Choroid plexus epithelial cell (primary cell): ENCODE measurements around the gene AREL1.

Experiments
- DNase-seq: peaks from one replicate; pipeline ENCODE4 v3.0.0-alpha.2; 2010; ENCODE audit warnings: low read depth
- H3K4me3 ChIP-seq: 2 replicates; pipeline ENCODE4 v1.5.1; 2011; ENCODE audit warnings: low read depth, mild to moderate bottlenecking, control low read depth, low read length, moderate library complexity
- CTCF ChIP-seq: conservative IDR thresholded peaks from 2 replicates; pipeline ENCODE4 v1.5.1; 2011; ENCODE audit warnings: low read depth, mild to moderate bottlenecking, control low read depth, inconsistent platforms, low read length, moderate library complexity

AREL1 gene

DNA sequence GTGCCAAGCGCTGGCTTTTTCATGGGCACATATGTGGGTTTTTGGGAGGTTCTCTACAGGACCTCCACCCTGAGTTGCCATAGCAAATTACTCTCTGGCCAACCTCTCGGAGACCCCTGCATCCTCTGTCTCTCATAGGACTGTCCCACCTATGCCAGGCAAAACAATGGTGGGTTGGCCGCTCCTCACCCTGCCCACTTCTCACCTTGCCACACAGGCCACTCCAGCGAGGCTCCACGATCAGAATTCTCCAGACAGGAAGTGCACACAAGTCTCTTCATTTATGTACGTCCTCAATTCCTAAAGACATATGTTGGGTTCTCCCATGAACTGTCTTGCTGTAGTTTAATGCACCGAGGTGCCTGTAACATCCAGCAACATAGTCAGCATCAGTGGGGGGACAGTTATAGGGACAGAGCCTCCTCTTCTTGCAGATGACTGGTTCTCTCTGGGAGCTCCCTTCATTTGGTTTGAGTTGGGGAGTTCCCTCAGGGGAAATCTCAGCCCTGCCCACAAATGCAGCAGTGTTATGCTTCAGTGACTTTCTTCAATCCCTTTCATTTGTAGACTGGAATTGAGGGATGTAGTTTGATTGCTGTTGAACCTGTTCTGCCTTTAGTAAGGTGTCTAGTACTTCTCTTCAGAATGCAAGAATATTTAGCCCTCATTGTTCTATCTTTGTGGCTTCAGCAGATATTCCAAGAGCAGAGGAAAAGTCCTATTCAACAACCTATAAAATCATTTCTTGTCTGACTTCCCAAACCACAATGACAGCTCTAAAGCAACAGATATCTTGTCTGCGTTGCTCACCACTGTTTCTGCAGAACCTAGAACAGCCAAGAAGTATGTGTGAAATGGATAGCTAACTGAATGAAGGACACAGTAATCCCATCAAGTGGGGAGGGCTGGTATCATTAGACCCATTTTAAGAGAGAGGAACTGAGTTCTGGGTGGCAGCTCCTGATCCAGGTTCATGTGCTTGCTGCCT lies 98.1 kb downstream of the AREL1 start:
- no peak overlapping the region for H3K4me3 ChIP-seq
- no peak for TF ChIP-seq CTCF
- DNase-seq: no peak

DNA sequence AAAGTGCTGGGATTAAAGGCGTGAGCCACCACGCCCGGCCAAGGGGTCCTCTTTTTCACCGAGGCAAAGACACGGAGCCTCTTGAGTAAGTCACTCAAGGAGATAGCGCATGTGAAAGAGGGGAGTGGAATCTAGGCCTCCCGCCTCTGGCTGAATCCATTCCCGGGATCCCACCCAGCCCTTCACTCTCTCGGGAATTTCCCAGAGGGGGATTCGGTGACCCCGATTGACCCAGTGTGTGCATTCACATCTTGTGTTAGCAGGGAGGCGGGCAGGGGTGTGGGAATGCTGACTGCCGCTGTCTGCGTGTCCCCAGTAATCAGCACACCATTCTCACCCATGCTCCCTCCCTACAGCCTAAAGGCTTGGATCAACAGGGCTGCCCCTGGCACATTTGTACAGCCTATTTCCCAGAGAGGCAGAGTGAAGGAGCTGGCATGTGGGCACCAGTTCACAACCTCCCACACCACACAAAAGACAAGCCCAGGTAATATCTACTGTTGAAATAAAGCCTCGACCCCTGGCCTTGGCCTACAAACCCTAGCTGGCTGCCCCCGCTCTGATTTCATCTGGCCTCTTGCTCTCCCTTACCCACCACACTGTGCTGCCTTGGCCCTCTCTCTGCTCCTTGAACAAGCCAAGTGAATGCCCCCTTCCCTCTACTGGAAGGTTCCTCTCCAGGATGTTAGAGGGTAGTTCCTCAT lies 99.5 kb downstream of the AREL1 start:
- no peak for TF ChIP-seq CTCF
- no peak for DNase-seq
- H3K4me3 ChIP-seq: no peak overlapping the region

DNA sequence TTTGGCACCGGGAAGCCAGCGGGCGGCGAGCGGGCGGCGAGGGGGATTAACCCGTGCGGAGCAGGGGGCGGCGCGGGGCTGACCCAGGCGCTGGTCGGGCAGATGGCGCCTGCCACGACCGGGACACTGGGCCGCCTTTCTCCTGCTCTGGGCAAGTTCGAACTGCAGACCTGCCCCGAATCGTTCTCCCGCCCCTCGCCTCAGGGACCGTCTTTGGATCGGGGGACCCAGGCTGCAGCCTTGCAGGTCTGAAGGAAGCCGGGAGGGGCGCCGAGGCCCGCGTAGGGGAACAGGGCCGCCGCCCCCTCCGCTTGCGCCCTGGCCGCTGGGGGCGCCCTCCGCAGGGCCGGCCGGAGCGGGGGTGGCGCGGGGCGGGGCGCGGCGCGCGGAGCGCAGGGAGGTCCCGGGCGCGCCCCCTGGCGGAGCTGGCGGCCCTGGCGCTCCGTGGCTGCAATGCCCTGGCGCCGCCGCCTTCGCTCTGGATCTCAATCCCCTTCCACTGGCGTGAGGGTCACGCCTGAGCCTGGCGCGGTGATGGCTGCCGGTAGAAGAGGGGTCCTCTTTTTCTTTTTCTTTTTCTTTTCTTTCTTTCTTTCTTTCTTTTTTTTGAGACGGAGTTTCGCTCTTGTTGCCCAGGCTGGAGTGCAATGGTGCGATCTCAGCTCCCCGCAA lies 100.4 kb downstream of the AREL1 start:
- peak; percentile 56 for TF ChIP-seq CTCF
- peak; percentile 78 for DNase-seq

DNA sequence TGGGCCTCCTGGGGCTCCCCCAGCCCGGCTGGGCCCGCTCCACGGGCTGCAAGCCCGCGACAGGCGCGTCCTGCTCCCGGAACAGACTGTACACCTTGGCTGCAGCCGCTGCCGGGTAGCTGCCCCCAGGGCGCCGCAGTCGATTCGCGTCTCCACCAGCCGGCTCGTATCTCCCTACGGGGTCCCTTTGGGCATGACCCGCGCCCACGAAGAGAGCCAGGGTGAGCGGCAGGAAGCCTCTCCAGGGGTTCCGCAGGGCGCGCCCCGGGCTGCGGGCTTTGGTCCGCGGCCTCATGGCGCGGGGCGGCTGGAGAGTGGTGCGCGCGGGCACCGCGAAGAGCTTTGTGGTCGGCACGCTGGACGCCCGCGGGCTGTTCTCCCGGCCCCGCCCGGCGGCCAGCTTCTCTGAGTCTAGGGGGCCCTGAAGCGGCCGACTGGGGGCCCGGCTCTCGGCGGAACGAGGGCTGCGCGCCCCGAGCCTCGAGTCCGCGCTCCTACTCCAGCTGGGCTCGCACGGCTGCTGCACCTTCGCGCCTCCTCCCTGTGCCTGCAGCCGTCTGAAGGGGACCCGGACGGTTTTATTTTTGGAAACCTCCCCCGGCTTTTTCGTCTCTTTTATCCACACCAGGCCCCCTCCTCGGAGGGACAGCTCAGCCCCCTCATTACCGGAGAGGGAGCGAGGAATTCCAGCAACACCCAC lies 101.1 kb downstream of the AREL1 start, which contains the start of gene LTBP2:
Gene LTBP2 (minus strand): TSS at position 588 of the 700 bp plus-strand sequence. CDS start 293 bp downstream, at position 295.
- DNase-seq: peak; percentile 51

More for the DNA sequence above, 100.4 kb downstream of the AREL1 start:
- peak overlapping the region; percentile 72 for H3K4me3 ChIP-seq

More for the DNA sequence above, 101.1 kb downstream of the AREL1 start, which contains the start of gene LTBP2:
- no peak for TF ChIP-seq CTCF
- peak within 1 kb of the TSS; percentile 72 for H3K4me3 ChIP-seq
